ENCODE data around the gene DNER.
"Not testable (repeated sequence)": the region's sequence is repeated elsewhere in the genome, so short reads cannot be mapped to it uniquely, and the experiment has no call there.

DNER gene

GRCh38 chr2:229553091-229553490 lies 161.3 kb downstream of the DNER start:
- no peak for DNase-seq

DNA sequence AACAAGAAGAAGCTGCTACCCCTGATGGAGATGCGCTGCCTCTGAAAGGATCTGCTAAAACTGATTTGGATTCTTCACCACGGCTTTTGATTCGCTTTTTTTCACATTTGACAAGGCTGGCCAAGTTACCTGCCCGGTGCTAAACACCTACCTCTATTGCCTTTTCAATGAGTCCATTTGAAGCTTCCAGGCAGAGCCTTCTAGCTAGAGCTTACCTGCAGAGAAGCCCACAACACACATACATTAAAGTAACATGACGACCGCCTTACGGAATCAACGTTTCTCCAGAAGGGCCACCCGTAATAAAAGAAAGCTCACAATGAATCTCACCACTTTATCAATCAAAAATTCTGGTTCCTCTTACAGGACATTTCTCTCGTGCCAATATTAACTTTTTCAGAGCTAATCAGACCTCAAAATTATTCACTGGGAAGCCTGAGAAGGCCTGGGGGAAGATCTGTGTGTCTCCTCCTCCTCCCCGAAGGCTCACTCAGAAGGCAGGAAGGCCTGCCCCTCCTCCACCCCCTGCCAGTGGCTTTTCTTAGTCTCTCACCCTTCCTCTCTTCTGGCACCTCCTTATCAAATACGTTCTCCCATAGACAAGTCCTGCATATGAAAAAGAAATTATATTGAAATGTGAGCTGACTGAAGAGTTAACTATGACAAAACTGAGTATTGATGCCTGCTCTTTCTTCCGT lies 171.0 kb downstream of the DNER start:
- DNase-seq: no peak

DNA sequence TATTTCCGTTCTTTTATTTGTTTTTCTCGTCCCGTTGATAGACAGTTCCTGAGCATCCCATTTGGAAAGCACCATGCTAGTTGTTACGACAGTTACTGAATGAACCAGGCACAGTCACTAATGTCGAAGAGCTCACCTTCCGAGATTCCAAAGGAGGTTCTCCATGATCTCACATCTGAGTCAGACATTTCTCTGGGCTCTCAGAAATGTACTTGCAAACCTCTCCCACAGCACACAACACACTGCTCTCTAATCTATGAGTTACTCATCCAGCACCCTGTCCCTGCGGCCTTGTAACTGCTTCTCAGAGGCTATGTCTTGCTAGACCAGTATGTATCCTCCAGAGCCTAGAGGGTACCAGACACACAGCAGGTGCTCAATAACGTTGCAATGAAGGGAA lies 174.7 kb downstream of the DNER start:
- DNase-seq: no peak

GRCh38 chr2:229531594-229531993 lies 182.8 kb downstream of the DNER start:
- no peak for DNase-seq

GRCh38 chr2:229530434-229530833 lies 183.9 kb downstream of the DNER start:
- DNase-seq: no peak

DNA sequence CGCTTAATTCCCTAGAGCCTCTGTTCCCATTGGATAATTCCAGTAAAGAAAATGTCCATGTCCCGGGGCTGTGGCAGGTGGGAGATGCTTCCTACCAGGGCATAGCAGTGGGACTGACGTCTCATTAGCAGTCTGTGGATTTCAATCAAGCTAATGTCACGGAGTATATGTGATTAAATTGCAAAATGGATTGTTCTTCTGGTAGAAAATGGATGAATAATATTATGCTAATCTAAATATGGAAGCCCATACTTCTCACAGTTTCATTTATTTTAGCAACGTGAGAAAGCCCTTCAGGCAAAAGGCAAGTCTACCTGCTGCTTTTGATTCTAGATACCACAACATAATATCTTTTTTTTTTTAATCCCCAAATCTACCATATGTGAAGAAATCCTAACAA lies 185.5 kb downstream of the DNER start:
- DNase-seq: no peak

- no peak for DNase-seq
Measured at GRCh38 chr2:229526951-229527350, 187.4 kb downstream of the DNER start.

- DNase-seq: no peak
Measured at GRCh38 chr2:229524799-229525198, 189.6 kb downstream of the DNER start.

- no peak for DNase-seq
Measured at GRCh38 chr2:229523663-229524062, 190.7 kb downstream of the DNER start.

- DNase-seq: no peak
Measured at GRCh38 chr2:229521576-229521975, 192.8 kb downstream of the DNER start.

GRCh38 chr2:229520691-229521096 lies 193.7 kb downstream of the DNER start:
- no peak for DNase-seq

DNA sequence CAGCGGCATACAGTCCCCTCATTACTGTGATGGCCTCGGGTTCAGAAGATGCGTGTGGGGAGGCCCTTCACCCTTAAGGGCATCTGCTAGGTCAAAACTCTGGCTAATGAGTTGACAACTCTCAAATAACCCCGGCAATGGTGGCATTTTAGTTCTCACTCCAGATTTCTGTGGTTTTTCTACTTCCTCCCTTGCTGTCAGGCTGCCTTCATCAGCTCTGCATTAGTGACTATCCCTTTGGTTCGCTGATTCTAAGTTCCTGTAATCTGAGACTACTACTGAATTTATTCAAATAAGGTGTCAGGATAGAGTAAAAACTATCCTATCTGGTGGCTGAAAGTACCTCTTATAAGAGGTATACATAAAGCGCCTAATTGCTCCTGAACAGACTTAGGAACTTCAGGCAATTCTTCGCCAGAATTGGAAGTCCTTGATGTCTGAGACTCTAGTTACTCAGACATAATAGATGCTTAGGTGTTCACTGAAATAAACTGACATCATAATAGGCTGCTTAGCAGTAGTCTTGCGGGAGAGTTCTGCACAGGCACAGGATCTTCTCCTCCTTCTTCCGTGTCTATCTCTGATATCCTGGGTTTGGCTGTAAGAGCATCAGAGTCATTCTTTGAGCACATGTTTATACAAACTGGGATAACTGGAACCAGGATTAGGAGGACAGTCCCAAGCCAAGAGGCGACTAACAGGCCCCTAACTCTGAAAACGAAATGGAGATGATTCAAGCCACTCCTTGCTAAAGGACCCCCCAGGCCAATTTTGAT lies 194.5 kb downstream of the DNER start:
- DNase-seq: no peak

GRCh38 chr2:229514273-229514895 lies 200.0 kb downstream of the DNER start:
- DNase-seq: no peak

DNA sequence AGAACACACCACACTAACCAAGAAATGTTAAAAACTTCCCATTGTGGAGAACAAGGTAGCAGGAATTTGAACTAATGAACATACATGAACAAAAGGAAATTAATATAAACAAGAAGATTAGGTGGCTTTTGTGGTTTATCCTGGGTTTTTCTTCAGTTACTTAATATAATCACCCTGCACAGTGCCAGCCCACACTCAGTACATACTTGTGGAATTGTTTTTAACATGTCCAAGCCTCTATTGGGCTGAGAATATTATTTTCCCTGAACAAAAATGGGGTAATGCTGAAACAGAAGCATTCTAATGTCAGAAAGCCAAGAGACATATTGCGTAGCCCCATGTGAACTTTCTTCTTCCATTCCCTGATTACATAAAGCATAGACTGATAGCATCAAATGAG lies 202.8 kb downstream of the DNER start:
- DNase-seq: no peak

DNA sequence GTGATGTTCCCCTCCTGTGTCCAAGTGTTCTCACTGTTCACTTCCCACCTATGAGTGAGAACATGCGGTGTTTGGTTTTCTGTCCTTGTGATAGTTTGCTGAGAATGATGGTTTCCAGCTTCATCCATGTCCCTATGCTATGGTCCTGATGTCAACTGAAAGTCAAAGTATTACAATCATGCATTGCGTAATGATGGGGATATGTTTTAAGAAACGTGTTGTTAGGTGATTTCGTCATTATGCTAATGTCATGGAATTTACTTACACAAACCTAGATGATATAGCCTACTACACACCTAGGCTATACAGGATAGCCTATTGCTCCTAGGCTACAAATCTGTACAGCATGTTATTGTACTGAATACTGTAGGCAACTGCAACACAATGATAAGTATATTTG lies 207.7 kb downstream of the DNER start:
- not testable (repeated sequence) for DNase-seq

- DNase-seq: no peak
Measured at GRCh38 chr2:229501051-229501794, 213.1 kb downstream of the DNER start.

DNA sequence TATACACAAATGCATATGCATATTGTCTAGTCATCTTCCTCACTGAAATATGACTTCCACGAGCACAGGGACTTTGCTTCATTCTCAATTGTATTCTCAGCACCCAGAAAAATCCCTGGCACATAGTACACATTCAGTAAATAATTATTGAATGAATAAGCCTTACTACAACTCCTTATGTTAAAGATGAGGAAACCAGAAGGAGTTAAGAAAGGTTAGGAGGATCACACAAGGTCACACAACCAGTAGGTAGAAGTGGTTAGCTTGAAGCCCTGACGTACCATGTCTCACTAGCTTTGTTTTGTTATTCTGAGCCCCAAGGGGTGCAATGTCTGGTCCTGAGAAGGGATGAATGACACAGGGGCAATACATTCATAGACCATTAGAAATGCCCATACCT lies 222.3 kb downstream of the DNER start:
- no peak for DNase-seq

- no peak for DNase-seq
Measured at GRCh38 chr2:229490167-229490566, 224.2 kb downstream of the DNER start.

DNA sequence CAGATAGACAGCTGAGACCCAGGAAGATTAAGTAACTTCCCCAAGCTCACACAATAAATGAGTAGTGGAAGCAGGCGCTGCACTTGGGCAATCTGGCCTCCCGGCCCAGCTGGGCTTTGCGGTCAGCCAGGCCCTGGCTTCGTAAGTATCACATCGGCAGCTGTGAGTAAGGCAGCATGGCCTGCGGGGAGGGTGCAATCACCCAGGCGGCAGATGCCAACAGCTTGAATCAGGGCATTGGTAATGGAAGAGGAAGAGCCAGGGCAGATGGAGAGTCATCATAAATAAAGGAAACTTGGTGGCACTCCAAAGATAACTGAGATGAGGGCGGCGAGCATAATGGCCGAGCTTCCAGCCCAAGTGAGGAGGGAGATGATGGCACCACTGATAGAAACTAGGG lies 225.3 kb downstream of the DNER start:
- DNase-seq: no peak

DNA sequence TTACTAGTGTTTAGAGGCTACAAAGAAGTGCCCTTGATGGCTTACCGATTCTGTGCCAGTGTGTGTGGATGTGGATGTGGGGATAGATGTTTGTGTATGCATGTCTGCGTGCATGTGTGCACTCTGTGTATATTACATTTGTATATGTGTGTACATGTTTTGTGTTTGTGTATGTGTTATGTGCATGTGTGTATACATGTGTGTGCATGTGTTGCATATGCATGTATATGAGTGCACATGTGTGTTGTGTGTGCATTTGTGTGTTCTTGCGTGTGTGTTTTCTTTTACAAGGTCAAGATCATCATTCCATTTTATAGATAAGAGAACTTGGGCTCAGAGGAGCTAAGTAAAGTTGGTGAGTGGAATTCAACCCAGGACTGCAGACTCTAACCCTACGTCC lies 226.1 kb downstream of the DNER start:
- DNase-seq: no peak

DNA sequence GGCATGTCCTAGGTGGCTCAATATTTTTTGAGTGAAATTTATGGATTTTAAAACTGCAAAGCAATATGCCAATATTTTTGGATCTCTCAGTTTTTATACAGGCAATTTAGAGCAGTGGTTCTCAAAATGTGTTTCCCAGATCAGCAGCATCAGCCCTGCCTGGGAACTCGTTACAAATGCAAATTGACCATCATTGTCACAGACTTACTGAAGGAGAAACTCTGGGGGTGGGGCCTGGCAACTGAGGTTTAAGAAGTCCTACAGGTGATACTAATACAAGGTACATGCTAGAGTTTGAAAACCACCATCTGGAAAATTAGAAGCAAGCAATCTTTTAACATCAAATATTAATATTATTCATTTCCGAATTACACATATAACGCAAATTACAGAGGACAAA lies 227.7 kb downstream of the DNER start:
- DNase-seq: no peak

DNA sequence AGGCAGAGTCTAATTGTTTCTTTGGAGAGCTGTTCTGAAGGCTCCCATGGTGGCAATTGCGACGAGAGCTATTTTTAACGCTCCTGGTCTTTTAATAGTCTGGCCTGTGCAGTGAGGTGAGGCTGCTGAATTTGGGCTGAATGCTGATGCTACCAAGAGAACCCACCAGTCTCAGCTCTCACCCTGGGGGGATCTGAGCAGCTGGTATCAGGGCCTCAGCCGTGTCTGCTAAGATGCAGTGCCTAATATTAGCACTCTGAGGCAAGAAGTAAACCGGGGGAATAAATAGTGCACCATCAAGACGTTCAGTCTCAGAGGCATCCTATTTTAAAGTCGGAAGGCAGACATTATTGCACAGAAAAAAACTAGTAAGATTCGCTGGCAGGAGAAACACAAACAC lies 228.5 kb downstream of the DNER start:
- DNase-seq: no peak

DNA sequence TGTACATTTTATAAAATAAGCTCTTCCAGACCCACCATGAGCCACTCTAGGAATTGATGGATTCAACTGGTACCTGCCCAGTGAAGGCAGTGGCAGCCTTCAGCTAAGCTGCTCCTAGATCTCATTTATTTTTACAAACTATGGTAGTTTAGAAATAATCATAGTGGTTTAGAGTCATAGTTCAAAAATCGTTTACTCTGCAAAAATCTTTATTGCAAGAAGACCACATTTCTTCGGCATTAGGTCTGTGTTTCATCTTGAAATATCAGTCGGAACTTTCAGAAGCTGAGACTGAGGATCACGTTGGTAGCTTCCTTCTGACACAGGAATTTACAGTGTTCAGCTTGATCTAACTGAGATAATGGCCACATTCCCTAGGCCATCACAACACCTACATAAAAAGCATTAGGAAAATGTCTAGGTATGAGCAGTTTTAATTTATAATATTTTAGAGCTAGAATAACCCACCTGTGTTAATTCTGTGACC lies 237.0 kb downstream of the DNER start:
- DNase-seq: no peak
